ENCODE results near the gene CDH22. TPM values are rescaled to one million over a fixed set of nuclear protein-coding genes. Genes with fewer than 3 reads are reported as not detected.

Gene CDH22
- total RNA-seq, 2 donors from 2014 or later, result 0.22 to 0.77 TPM

- H3K27me3 ChIP-seq (ENCODE audit: control insufficient read depth, insufficient read depth, low read length, poor library complexity, severe bottlenecking), result no peaks in the 10 kb centered on the region
- no peak for DNase-seq
- H3K4me3 Mint-ChIP-seq, result no peak overlapping the region
- peaks cover 7% of the 10 kb centered on the region for H3K4me1 ChIP-seq (ENCODE audit: control insufficient read depth, insufficient read depth, low read length)
- no peaks in the 10 kb centered on the region for H3K36me3 ChIP-seq (ENCODE audit: control insufficient read depth, insufficient read depth, low read length)
- H3K9me3 Mint-ChIP-seq, result no peaks in the 10 kb centered on the region
- no peak overlapping the region for H3K9ac ChIP-seq (ENCODE audit: extremely low read depth, low read length, poor library complexity, severe bottlenecking)
- no peak overlapping the region for H3K4me3 ChIP-seq (ENCODE audit: low read length)
- H3K27ac Mint-ChIP-seq, result no peak overlapping the region
- TF ChIP-seq, protein P1, sequence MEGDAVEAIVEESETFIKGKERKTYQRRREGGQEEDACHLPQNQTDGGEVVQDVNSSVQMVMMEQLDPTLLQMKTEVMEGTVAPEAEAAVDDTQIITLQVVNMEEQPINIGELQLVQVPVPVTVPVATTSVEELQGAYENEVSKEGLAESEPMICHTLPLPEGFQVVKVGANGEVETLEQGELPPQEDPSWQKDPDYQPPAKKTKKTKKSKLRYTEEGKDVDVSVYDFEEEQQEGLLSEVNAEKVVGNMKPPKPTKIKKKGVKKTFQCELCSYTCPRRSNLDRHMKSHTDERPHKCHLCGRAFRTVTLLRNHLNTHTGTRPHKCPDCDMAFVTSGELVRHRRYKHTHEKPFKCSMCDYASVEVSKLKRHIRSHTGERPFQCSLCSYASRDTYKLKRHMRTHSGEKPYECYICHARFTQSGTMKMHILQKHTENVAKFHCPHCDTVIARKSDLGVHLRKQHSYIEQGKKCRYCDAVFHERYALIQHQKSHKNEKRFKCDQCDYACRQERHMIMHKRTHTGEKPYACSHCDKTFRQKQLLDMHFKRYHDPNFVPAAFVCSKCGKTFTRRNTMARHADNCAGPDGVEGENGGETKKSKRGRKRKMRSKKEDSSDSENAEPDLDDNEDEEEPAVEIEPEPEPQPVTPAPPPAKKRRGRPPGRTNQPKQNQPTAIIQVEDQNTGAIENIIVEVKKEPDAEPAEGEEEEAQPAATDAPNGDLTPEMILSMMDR (conservative IDR thresholded peaks at IDR 0.05), result no peak
- no peak overlapping the region for H3K27ac ChIP-seq (ENCODE audit: low read depth, low read length)
- H3K4me1 Mint-ChIP-seq, result peaks cover 26% of the 10 kb centered on the region
- no peaks in the 10 kb centered on the region for H3K9me3 ChIP-seq (ENCODE audit: control insufficient read depth, low read length)
- no peaks in the 10 kb centered on the region for H3K36me3 Mint-ChIP-seq (ENCODE audit: low read depth)
- H3K27me3 Mint-ChIP-seq (ENCODE audit: insufficient read depth), result peaks cover 25% of the 10 kb centered on the region
- WGBS, 2 experiments (ENCODE audit: insufficient coverage in 1 of 2, insufficient read length in 1 of 2), result 75 to 100% methylated on average over 1 to 6 of the region's 6 CpGs
Observed at GRCh38 chr20:46206992-46207549, 101.2 kb downstream of the CDH22 start.

GRCh38 chr20:46206025-46206424 lies 102.3 kb downstream of the CDH22 start:
- Histone ChIP-seq H3K9me3 (ENCODE audit: control insufficient read depth, low read length) (no peaks in the 10 kb centered on the region), H3K9ac (ENCODE audit: extremely low read depth, low read length, poor library complexity, severe bottlenecking) (no peak overlapping the region), H3K4me3 (ENCODE audit: low read length) (no peak overlapping the region), H3K36me3 (ENCODE audit: control insufficient read depth, insufficient read depth, low read length) (no peaks in the 10 kb centered on the region), H3K4me1 (ENCODE audit: control insufficient read depth, insufficient read depth, low read length) (peaks cover 4% of the 10 kb centered on the region), H3K27me3 (ENCODE audit: control insufficient read depth, insufficient read depth, low read length, poor library complexity, severe bottlenecking) (no peaks in the 10 kb centered on the region), H3K27ac (ENCODE audit: low read depth, low read length) (no peak overlapping the region)
- Mint-ChIP-seq H3K27ac (no peak overlapping the region), H3K4me3 (no peak overlapping the region), H3K9me3 (no peaks in the 10 kb centered on the region), H3K36me3 (ENCODE audit: low read depth) (no peaks in the 10 kb centered on the region), H3K4me1 (peaks cover 20% of the 10 kb centered on the region), H3K27me3 (ENCODE audit: insufficient read depth) (peaks cover 28% of the 10 kb centered on the region)
- DNase-seq, result no peak
- WGBS, 2 experiments (ENCODE audit: insufficient coverage in 1 of 2, insufficient read length in 1 of 2), result 76 to 77% methylated on average over 3 to 5 of the region's 5 CpGs
- TF ChIP-seq, protein P1 (conservative IDR thresholded peaks at IDR 0.05), result no peak

- TF ChIP-seq, protein P1 (conservative IDR thresholded peaks at IDR 0.05), result no peak
- no peak overlapping the region for H3K27ac Mint-ChIP-seq
- WGBS, 2 experiments (ENCODE audit: insufficient coverage in 1 of 2, insufficient read length in 1 of 2), result 83 to 89% methylated on average over 3 of the region's 3 CpGs
- H3K9ac ChIP-seq (ENCODE audit: extremely low read depth, low read length, poor library complexity, severe bottlenecking), result no peak overlapping the region
- H3K27ac ChIP-seq (ENCODE audit: low read depth, low read length), result no peak overlapping the region
- peaks cover 28% of the 10 kb centered on the region for H3K27me3 Mint-ChIP-seq (ENCODE audit: insufficient read depth)
- no peak overlapping the region for H3K4me3 ChIP-seq (ENCODE audit: low read length)
- no peaks in the 10 kb centered on the region for H3K4me1 ChIP-seq (ENCODE audit: control insufficient read depth, insufficient read depth, low read length)
- no peaks in the 10 kb centered on the region for H3K36me3 ChIP-seq (ENCODE audit: control insufficient read depth, insufficient read depth, low read length)
- peaks cover 14% of the 10 kb centered on the region for H3K4me1 Mint-ChIP-seq
- no peak overlapping the region for H3K4me3 Mint-ChIP-seq
- H3K9me3 Mint-ChIP-seq, result no peaks in the 10 kb centered on the region
- H3K9me3 ChIP-seq (ENCODE audit: control insufficient read depth, low read length), result no peaks in the 10 kb centered on the region
- H3K36me3 Mint-ChIP-seq (ENCODE audit: low read depth), result no peaks in the 10 kb centered on the region
- no peak for DNase-seq
- H3K27me3 ChIP-seq (ENCODE audit: control insufficient read depth, insufficient read depth, low read length, poor library complexity, severe bottlenecking), result no peaks in the 10 kb centered on the region
Observed at GRCh38 chr20:46205349-46205748, 102.9 kb downstream of the CDH22 start.
